GM18858 (cell line): ENCODE measurements around the gene TBC1D22A.

Experiments
- ATAC-seq: cut with Tn5 transposase; IDR thresholded peaks from one replicate; pipeline ENCODE4 v1.9.1; 2021; ENCODE audit not compliant: unreplicated experiment

The TBC1D22A gene

DNA sequence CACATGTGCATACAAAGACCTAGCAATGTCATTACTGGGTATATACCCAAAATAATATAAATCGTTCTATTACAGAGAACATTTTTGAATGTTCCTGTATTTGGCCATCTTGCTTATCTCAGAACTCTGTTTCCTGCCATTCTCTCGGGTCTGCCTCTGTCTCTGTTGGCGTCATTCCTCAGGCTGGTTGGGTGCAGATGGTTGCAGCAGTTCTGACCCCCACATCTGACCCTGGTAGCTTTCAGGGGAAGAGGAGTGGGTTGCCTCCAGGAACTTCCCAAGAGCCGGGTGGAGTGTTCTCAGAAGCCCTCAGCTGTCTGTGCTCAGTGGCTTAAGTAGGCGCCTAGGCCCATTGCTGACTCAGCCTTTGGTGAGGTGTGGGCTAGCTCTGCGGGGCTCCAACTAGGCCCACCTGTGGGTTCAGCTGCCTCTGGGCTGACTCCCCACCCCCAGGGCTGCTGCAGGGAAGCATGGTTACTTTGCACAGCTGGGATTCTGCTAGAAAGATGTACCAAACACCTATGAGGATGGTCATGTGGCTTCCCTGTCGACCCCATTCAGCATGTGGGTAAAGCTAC lies 114.0 kb downstream of the TBC1D22A start:
- no peak for ATAC-seq

DNA sequence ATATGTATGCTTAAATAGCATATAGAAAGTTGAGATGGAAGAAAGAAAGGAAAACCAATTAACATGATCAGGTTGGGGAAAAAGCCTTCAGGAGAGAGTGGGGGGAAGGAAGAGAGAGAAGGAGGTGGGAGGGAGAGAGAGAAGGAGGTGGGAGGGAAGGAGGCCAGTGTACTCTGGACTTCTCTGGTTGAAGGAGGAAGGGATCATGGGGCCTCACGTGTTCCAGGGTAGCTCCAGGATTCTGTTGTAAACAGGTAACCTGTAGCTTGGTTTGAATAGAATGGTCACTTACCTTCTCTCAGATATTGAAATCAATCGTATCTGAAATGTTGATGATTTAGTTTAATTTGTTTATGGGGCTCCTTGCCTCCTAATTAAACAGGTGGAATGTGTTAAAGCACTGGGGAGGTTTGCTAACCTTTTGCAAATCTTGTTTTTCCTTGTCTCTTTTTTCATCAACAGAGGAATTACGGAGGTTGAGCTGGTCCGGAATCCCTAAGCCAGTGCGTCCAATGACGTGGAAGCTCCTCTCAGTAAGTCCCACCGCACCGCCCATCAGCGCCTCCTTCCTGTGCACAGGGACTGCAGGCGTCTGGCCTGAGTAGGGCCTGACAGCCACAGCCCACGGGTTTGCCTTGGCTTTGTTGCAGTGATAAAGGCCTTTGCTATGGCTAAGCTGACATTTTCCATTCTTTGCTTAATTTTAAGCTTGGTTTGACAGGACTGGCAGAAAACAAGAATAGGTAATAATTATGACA lies 115.9 kb downstream of the TBC1D22A start:
- ATAC-seq, result no peak

DNA sequence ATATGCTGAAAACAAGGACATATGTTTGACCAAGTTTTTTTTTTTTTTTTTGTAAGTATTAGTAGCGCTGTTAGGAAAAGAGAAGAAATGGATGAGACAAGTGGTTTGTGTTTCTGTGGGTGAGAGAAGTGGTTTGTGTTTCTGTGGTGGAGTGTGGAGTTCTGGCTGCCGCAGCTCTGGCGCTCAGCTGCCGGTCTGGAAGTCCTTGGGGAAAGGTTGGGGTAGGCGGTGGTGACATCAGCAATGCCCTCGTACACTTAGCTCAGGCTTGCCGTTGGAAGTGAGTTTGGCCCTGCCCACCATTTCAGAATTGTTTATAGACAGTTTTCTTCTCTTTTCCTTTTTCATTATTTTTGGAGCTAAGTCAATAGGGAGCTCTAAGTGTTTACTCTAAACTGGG lies 116.6 kb downstream of the TBC1D22A start:
- no peak for ATAC-seq

DNA sequence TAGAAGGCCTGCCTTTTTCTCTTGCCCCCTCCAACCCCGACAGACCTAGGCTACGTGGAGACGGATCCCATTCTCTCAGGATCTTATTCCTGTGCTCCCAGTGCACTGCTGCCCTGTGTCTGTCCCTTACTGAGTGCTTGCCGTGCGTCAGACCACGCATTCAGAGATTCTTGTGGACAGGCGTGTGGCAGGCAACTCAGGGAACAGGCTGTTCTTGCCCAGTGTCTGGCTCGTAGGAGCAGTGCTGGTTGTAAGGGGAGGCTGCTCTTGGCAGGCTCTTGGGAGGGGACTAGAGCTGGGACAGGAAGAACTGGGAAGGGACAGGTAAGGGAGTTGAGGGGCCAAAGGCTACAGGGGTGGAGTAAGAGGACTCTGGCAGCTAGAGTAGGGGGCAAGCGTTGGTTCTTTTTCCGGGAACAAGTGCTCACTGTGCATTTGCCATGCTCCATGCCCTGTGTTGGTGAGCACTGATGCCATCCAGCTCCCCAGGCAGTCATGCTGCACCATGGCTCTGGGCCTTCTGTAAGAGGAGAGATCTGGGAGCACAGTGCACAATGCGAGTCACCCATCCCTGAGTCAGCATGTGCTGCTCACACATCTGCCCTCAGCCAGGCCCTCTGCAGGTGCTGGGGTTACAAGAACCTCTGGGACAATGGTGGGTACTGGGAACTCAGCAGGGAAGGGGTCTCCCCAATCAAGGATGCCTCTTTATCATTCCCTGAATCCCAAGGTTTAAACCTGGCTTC lies 119.1 kb downstream of the TBC1D22A start:
- no peak for ATAC-seq

DNA sequence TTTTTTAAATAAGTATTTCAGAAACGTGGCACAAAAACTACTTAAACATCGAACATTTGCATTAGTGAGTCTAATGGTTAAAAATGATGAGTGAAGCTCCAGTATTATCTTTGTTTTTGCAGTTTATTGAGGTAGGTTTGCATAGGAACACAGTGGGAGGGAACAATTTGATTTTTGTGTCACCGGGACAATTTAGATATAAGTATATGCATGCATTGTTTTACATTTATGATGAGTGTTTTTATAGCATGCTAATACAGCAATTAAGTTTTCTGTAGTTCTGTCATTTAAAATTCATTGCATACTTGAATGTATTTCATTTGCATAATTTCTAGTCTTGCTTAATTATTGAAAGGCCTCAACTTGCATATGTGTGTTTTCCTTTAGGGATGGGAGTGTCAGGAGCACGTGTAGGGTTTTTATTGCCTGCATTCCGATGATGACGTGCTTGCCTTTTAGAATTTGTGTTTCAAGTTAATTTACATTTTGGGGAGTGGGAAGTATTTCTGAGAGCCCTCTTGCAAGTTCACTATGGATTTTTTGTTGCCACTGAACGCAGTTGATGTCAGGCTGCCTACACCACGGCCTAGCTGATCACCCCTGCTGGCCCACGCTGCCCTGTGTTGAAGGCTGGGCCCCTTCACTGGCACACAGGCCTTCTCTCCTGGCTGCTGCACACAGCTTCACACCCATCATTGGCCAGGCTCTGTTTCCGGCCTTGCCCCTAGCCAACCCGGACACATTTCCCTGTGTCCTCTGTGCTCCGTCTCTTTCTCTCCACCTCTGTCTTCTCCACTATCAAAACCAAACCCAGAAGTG lies 120.9 kb downstream of the TBC1D22A start:
- ATAC-seq, result no peak

DNA sequence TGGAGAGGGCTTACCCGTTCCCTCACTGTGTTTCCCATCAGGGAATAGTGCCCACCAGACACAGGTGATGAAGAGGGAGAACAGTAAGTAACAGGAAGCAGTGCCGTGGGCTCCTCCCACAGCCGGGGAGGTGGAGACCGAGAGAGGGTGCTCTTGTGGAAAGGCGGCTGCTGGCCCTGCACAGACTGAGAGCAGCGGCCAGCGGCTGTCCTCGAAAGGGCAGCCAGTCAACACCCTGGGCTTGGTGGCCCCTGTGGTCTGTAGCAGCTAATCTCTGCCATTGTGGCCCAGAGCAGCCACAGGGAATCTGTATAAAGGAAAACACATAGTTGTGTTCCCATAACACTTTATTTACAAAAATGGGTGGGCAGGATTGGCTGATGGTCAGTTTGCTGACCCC lies 121.9 kb downstream of the TBC1D22A start:
- no peak for ATAC-seq

DNA sequence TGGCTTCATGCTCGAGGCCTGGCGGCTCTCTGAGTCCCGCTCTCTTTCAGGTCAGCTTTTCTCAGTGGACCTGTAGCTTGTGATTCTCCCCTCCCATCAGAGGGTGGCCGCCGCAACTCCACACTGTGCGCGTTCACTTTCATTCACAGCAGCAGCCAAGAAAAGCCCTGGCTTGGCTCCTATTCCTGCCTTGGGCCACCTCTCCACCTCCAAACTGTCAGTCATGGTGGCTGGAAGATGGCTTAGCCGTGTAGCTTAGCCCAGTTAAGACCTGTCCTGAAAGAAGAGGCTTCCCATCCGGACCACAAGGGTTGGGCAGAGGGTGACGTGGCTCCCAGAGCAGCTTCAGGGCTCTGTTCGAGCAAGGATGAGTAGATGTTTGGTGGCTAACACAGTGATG lies 125.5 kb downstream of the TBC1D22A start:
- ATAC-seq, result no peak

DNA sequence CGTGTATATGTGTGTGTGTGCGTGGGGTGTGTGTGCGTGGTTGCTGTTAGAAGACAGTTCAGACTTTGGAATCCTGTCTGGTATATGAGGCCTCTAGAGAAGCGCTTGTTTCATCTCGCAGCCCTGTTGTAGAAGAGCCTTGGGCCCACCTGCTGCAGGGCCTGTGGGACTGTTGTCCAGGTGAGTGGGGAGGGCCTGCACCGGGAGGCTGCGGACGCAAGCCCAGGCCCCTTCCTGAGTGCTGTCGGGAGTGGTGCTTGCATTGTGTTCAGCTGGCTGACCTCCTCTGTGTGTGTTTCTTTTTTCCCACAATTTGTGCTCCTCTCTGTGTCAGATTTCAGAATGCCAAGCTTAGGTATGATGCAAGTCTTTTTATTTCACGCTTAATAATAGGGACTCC lies 128.4 kb downstream of the TBC1D22A start:
- no peak for ATAC-seq

DNA sequence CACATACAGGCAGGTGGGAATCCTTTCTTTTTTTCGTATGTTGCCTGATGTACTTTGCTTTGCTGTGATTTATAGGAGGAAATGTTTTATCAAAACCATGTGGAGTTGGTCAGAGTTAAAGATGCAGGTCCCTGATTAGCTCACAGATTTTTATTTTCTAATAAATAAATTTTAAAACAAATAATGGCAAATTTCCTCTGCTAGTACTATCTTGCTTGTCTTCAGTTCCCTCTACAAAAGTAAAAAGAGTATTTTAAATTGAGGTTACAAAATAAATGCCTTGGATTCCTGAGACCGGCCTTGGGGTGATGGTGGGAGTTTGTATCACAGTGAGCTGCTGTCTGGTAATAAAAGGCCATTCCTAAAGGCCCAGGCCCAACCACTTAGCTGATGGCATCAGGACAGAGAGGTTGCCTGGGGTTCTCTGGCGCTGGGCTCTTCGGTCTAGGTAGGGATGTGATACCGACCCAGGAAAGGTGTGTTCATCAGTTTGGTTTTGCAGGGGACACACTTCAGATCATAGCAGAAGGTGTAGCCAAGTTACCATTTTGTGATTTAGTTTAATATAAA lies 129.0 kb downstream of the TBC1D22A start:
- ATAC-seq, result no peak

DNA sequence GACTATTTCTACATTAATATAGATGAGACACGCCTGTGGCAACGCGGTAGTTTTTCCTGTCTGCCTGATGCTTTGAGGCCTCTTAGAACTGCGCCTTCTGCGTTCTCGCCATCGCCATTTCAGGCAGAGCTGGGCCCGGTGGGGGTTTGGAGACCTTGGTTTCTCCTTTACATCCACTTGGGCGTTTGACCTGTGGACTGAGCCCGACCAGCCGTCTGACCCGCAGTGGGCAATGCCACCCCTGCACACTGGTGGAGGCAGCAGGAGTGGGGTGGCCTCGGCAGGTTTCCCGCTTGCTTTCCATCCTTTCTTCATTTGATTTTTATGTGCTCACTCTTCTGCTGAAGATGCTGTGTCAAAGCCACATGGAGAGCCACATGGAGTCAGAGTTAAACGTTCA lies 130.4 kb downstream of the TBC1D22A start:
- ATAC-seq, result no peak

DNA sequence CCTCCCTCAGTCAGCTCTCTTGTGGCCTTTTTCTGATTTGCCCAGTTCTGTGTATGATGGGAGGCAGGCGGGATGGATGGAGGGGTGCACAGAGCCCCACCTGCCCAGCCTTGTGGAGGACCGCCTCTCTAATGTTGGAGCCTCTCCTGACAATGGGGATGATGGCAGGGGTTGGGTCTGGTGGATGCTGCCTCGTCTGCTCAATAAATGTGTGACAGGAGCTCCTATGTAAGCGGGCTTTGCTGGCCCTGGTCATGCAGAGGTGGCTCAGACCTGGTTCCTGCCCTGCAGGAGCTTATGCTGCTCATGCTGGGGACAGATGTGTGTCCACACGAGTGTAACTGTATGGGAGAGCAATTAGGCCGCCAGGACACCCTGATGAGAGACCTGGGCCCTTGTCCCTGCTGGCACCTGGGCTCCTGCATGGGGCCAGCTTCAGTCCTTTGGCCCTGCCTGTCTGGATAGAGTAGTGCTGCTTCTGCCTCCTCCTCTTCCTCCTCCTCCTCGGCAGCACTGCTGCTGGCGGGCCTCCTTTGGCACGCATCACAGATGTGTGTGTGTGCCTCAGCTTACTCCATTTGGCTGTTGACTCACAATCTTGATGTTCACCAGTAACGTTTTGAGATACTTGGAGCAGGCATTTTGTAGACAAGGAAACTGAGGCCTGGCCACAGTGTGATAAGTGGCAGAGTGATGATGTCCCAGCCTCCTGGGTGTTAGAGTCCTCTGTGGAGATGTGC lies 131.0 kb downstream of the TBC1D22A start:
- no peak for ATAC-seq

DNA sequence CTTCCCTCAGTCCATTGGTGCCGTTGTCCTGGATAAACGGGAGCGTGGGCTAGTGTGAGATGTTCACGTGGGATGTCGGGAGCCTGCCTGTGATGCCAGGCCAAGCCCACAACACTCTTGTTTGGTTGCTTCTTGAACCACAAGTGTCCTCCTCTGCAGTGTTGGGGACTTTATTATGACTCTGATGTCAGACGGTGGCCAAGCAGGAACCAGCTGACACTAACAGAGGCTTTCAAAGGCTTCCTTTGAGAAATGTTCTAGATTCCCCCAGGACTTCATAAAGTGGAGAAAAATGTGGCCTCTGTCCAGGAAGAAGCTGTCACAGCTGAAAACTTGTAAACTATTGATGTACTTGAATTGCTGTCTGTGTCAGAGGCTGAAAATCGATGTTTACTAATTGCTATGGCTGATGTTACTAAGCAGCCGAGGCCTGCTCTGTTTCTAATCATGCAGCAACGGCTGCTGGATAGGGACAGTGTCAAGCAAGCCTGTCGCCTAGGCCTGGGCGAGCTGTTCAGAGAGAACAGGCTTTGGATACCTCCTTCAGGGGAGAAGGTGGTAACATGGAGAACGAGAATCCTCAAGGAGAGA lies 131.7 kb downstream of the TBC1D22A start:
- no peak for ATAC-seq

DNA sequence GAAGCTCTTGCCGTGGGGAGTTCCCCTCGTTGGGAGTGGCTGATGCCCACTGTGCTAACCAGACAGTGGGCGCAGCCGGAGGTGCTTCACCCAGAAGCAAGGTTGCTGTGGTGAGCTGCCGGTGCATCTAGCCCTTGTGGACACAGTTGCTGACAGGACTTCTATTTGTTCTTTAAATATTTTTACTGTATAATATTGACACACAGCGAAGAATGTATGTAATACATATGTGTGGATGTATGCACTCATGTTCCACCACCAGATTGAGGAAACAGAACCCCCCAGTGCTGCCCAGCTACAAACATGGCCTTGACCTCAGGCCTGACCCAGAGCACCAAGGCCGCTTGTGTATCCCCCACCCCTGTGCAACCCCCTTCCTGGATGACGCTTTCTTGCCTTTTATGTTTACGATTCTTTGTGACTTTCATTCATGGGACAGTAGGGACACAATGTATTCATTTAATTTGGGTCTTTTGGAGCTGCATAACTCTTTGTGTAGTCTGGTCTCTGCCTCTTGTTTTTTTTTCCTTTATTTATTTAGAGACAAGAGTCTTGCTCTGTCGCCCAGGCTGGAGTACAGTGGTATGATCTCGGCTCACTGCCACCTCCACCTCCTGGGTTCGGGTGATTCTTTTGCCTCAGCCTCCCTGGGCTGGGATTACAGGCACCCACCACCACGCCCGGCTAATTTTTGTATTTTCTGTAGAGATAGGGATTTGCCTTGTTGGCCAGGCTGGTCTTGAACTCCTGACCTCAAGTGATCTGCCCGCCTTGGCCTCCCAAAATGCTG lies 132.6 kb downstream of the TBC1D22A start:
- no peak for ATAC-seq

DNA sequence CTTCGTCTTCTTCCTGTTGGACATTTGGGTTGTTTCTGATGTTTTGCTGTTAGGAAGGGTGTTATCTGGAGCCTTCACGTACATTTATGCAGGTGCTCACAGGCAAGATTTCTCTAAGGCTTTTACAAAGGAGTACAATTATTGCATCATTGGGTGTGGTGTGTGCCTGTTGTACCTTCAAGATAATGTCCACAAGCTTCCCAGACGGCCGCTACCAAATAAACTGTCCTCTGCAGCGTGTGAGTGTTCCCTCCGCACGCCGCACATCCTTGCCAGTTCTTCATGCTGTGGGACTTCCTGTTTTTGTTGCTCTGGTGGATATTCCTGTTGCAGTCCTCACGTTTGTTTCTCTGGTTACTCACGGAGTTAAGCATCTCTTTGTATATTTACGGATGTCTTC lies 133.3 kb downstream of the TBC1D22A start:
- ATAC-seq, result no peak

DNA sequence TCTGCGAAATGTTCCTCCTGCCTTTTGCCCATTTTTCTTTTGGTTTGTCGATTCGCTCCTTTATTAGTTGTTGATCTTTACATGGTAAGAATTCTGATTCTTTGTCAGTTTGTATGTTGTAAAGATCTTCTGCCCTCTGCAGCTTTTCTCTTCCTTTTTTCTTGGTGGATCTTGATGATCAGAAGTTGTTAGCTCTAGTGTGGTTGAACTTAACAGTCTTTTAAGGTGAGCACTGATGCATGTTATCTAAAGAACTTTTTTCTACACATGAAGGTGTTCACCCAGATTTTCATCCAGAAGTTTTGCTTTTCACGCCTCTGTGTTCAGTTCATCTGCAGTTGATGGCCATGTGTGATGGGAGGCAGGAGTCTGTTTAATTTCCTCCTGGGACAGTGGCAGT lies 133.7 kb downstream of the TBC1D22A start:
- ATAC-seq, result no peak

DNA sequence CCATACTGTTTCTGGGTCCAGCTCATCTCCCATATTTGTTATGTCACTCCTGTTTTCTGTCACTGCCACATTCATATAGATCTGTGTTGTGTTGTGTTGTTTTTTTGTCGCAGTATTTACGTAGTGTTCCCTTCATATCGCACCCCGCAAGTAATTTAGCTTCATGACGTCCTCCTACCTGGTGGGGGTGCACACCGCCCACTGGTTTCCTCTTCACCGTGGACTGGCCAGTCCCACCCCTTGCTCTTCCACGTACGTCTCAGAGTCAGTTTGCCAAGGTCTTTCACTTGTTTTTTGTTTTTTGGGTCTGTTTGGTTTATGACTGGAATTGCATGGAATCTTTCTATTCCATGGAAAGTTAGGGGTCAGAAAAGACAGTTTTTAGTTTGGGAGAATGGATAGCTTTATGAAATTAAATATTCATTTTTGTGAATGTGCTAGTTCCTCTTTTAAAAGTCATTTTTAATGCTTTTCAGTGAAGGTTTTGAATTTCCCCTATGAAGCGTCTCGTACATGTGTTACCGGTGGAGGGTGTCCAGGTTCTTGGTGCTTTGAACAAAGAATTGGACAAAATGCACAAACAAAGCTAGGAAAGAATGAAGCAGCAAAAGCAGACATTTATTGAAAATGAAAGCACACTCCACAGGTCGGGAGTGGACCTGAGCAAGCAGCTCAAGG lies 134.3 kb downstream of the TBC1D22A start:
- ATAC-seq, result no peak

DNA sequence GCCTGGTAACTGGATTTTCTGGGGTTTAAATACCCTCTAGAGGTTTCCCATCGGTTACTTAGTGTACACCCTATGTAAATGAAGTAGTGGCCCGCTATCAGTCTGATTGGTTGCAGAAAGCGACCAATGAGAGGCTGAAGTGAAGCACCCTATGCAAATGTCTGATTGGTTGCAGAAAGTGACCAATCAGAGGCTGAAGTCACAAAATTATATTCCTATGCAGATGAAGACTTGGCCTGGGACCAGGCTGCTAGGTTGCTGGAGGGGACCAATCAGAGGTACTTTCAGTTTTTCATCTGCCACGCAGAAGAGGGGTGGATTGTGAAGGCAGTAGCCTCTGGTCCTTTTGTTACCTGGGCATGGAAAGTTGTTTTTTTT lies 134.8 kb downstream of the TBC1D22A start:
- ATAC-seq, result no peak

DNA sequence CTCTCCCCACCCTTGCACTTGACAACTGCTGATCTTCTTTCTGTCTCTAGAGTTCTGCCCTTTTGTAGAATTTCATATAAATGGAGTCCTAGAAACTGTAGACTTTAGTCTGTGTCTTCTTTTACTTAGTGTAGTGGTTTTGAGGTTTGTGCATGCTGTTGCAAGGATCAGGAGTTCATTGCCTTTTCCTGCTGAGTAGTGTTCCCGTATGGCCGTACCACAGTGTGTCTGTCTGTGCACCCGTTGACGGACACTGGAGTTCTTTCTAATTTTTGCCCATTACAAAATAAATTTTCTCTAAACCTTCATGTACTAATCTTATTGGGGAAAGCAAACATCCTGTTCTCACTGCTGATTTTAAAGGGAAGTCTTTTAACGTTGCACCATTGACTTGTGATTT lies 138.1 kb downstream of the TBC1D22A start:
- ATAC-seq, result no peak

DNA sequence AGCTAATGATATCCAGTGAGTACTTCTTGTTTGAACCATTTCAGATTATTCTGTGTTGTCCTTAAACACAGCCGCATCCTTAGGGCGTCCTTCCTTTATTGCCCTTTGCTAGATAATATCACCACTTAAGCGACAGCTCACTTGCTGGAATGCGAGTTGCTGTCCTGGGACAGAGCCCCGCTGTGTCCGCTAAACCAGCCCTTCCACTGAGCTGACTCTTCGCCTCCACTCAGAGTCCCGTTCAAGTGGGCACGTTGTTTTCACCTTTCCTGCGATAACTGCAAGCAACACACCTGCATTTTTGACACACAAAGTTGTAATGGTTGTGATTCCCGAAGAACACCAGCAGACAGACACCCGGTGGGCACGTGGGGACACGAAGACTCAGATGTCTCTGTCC lies 140.0 kb downstream of the TBC1D22A start:
- no peak for ATAC-seq
